ENCODE data around the gene SMIM15. TPM values are rescaled to one million over a fixed set of nuclear protein-coding genes. Genes with fewer than 3 reads are reported as not detected.

The SMIM15 gene
- total and polyA plus RNA-seq, 2 of the 4 experiments (the other 2 are of a cell fraction) = 49.7 to 94.3 TPM

DNA sequence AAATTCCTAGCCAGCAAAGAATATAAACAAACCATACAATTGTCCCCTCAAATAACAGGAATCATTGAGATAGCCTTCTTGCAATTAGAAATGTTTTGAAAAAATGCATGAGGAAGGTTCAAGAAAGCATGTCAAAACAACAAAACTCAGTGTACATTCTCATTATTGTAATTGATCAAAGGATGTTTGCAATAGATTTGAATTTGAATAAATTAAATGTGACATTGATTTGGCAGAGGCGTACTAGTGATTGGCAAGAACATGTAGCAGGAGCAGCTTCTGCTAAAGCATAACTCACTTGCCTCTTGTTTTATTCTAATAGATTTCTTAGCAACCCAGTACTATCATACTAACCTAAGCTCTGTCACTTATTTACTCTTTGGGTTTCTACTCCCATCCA is 19.9 kb downstream of the SMIM15 start:
- CTCF ChIA-PET = no interaction called here
- Histone ChIP-seq H4K5ac (ENCODE audit: low read depth, low read length) (no peak overlapping the region), H2BK120ac (ENCODE audit: low read depth, low read length) (no peak overlapping the region), H3K4ac (ENCODE audit: low read depth, low read length) (no peak overlapping the region), H3K4me3 (ENCODE audit: insufficient read depth, low read depth, low read length) (no peak overlapping the region), H3K27ac (ENCODE audit: insufficient read depth, low read length) (no peak overlapping the region), H3K23ac (ENCODE audit: low read depth, low read length) (no peak overlapping the region), H3K79me1 (ENCODE audit: low read depth in 1 of 2, low read length in 2 of 2) (peaks cover 0 to 3% of the 10 kb centered on the region in 2 experiments; a peak in 1 of 4 replicates), H3K9ac (ENCODE audit: low read depth, low read length) (no peak overlapping the region), H3K4me1 (ENCODE audit: control insufficient read depth, insufficient read depth, low read length) (no peaks in the 10 kb centered on the region), H3K9me1 (ENCODE audit: insufficient read depth, low read length) (no peaks in the 10 kb centered on the region; the same call in 1 of the 2 replicates), H4K8ac (ENCODE audit: low read depth in 2 of 2, low read length in 2 of 2) (no peak overlapping the region), H2AK9ac (replicated peaks; ENCODE audit: low read depth, low read length, poor library complexity) (no peak overlapping the region), H3K4me2 (ENCODE audit: low read depth, low read length) (no peak overlapping the region), H2AK5ac (ENCODE audit: low read depth, low read length) (no peak overlapping the region), H3K14ac (replicated peaks; ENCODE audit: low read depth, low read length) (no peak overlapping the region), H4K20me1 (ENCODE audit: insufficient read depth, low read length) (no peaks in the 10 kb centered on the region; the same call in 1 of the 2 replicates), H3K36me3 (ENCODE audit: control insufficient read depth, insufficient read depth, low read length) (no peaks in the 10 kb centered on the region), H3K27me3 (ENCODE audit: control insufficient read depth, insufficient read depth, low read length) (no peaks in the 10 kb centered on the region), H3K18ac (ENCODE audit: low read depth, low read length) (no peak overlapping the region), H4K91ac (ENCODE audit: insufficient read depth, low read depth, low read length) (no peak overlapping the region), H2BK20ac (ENCODE audit: low read depth, low read length) (no peak overlapping the region), H3K56ac (ENCODE audit: extremely low read depth, insufficient read depth, low read length) (no peak overlapping the region), H2BK15ac (ENCODE audit: low read depth, low read length) (no peak overlapping the region), H2BK5ac (ENCODE audit: low read depth, low read length, poor library complexity, severe bottlenecking) (no peak overlapping the region), H3K9me3 (ENCODE audit: control insufficient read depth, insufficient read depth, low read length) (no peaks in the 10 kb centered on the region), H2AFZ (replicated peaks; ENCODE audit: low read length, poor library complexity) (no peak overlapping the region)
- POLR2A ChIA-PET (ENCODE audit: unreplicated experiment) = no interaction called here
- WGBS, 2 experiments (ENCODE audit: extremely low coverage in 2 of 2, insufficient read length in 1 of 2) = no CpG with 5 or more reads among the region's 1 CpG
- dilution Hi-C loops (cut with HindIII; ENCODE audit: low sequenced_read_pairs, unreplicated experiment) (no loop called here), intact Hi-C loops (cut with micrococcal nuclease) (no loop called here), in situ Hi-C loops (cut with MboI; ENCODE audit: low sequenced_read_pairs) (no loop called here)
- BruUV-seq (replicated peaks) = no TSS peak
- TF ChIP-seq RAD21 (IDR thresholded peaks at IDR 0.05; ENCODE audit: low read length) (no peak), CEBPB (IDR thresholded peaks at IDR 0.05; ENCODE audit: low read depth, low read length) (no peak), RFX5 (IDR thresholded peaks at IDR 0.05; ENCODE audit: low read depth, low read length) (no peak), POLR2A (IDR thresholded peaks at IDR 0.05; ENCODE audit: low read depth, low read length) (no peak), MXI1 (IDR thresholded peaks at IDR 0.05; ENCODE audit: borderline replicate concordance, low read depth, low read length) (no peak), MAZ (IDR thresholded peaks at IDR 0.05; ENCODE audit: borderline replicate concordance, low read depth, low read length) (no peak), SMC3 (IDR thresholded peaks at IDR 0.05; ENCODE audit: low read depth, low read length) (no peak), FOS (IDR thresholded peaks at IDR 0.05; ENCODE audit: low read depth, low read length) (no peak), NFE2L2 (IDR thresholded peaks at IDR 0.05; ENCODE audit: low read depth, low read length) (no peak), MAFK (IDR thresholded peaks at IDR 0.05; ENCODE audit: low read depth, low read length) (no peak)
- TF ChIP-seq, protein P1, sequence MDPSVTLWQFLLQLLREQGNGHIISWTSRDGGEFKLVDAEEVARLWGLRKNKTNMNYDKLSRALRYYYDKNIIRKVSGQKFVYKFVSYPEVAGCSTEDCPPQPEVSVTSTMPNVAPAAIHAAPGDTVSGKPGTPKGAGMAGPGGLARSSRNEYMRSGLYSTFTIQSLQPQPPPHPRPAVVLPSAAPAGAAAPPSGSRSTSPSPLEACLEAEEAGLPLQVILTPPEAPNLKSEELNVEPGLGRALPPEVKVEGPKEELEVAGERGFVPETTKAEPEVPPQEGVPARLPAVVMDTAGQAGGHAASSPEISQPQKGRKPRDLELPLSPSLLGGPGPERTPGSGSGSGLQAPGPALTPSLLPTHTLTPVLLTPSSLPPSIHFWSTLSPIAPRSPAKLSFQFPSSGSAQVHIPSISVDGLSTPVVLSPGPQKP (IDR thresholded peaks at IDR 0.05; ENCODE audit: borderline replicate concordance, low read depth, low read length) = no peak
- TF ChIP-seq, protein P2, sequence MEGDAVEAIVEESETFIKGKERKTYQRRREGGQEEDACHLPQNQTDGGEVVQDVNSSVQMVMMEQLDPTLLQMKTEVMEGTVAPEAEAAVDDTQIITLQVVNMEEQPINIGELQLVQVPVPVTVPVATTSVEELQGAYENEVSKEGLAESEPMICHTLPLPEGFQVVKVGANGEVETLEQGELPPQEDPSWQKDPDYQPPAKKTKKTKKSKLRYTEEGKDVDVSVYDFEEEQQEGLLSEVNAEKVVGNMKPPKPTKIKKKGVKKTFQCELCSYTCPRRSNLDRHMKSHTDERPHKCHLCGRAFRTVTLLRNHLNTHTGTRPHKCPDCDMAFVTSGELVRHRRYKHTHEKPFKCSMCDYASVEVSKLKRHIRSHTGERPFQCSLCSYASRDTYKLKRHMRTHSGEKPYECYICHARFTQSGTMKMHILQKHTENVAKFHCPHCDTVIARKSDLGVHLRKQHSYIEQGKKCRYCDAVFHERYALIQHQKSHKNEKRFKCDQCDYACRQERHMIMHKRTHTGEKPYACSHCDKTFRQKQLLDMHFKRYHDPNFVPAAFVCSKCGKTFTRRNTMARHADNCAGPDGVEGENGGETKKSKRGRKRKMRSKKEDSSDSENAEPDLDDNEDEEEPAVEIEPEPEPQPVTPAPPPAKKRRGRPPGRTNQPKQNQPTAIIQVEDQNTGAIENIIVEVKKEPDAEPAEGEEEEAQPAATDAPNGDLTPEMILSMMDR (conservative IDR thresholded peaks at IDR 0.05; ENCODE audit: low read depth, low read length) = no peak
- TF ChIP-seq, protein P3, sequence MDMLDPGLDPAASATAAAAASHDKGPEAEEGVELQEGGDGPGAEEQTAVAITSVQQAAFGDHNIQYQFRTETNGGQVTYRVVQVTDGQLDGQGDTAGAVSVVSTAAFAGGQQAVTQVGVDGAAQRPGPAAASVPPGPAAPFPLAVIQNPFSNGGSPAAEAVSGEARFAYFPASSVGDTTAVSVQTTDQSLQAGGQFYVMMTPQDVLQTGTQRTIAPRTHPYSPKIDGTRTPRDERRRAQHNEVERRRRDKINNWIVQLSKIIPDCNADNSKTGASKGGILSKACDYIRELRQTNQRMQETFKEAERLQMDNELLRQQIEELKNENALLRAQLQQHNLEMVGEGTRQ (IDR thresholded peaks at IDR 0.05; ENCODE audit: low read depth, low read length) = no peak
- DNase-seq (no peak), ATAC-seq (ENCODE audit: low read depth) (no peak)
